H1 (cell line): Measurements from ENCODE around the gene LRBA. TPM values are rescaled to one million over a fixed set of nuclear protein-coding genes. Genes with fewer than 3 reads are reported as not detected.

Source experiments
- ASH2L ChIP-seq: fragments of 200-600, 300-600 bp; sonication (generic); IDR thresholded peaks from one replicate; pipeline ENCODE4 v1.7.1; 2017; ENCODE audit warnings: low read length
- SP1 ChIP-seq: IDR thresholded peaks from 2 replicates; pipeline ENCODE4 v1.6.1; 2011; ENCODE audit warnings: low read depth, low read length
- polyA plus RNA-seq, 7 experiments: library from polyadenylated mRNA; depleted of rRNA in 3 of 7; stranded (reverse) in 5 of 7; unstranded in 2 of 7; fragments of >200 nt in 5 of 7; fragments of 200-250 nt in 2 of 7; gene quantifications; 1 replicate in 5 of 7; 2 replicates in 1 of 7; 4 replicates in 1 of 7; pipeline versions ENCODE4 v1.2.1 to v1.2.3, GENCODE V29; 2011 to 2013; ENCODE audit warnings: missing spikeins in 2 of 7, mixed read lengths in 2 of 7
- total RNA-seq: library from RNA; stranded (reverse); fragmentation: NEBNext Ultra II Directional; extraction: Animal tissue kit (Norgen Biotek cat#: 25700); gene quantifications from 2 replicates; pipeline ENCODE4 v1.2.1, GENCODE V29; 2021
- TF ChIP-seq, protein P1 (sequence below): IDR thresholded peaks from 2 replicates; pipeline ENCODE4 v1.6.1; 2012; ENCODE audit warnings: inconsistent platforms

LRBA gene
- total and polyA plus RNA-seq, 2 of the 8 experiments (the other 6 are each of a cell fraction or from before 2014, with no cell fraction given), result 54.6 to 83.2 TPM

- TF ChIP-seq SP1, result no peak
- TF ChIP-seq, protein P1, sequence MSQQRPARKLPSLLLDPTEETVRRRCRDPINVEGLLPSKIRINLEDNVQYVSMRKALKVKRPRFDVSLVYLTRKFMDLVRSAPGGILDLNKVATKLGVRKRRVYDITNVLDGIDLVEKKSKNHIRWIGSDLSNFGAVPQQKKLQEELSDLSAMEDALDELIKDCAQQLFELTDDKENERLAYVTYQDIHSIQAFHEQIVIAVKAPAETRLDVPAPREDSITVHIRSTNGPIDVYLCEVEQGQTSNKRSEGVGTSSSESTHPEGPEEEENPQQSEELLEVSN, result no peak
- no peak for TF ChIP-seq ASH2L
These were observed 159.0 kb downstream of the LRBA start (continued) for GRCh38 chr4:150855981-150856510.
